ENCODE data around the gene GFY. TPM values are rescaled to one million over a fixed set of nuclear protein-coding genes. Genes with fewer than 3 reads are reported as not detected.
"Not testable (repeated sequence)": the region's sequence is repeated elsewhere in the genome, so short reads cannot be mapped to it uniquely, and the experiment has no call there.

GFY gene
- total RNA-seq, 1 donor from 2014 or later: not detected

GRCh38 chr19:49456326-49456725 lies 31.1 kb downstream of the GFY start:
- H3K9me3 Mint-ChIP-seq: no peaks in the 10 kb centered on the region
- peaks cover 9% of the 10 kb centered on the region for H3K4me1 Mint-ChIP-seq
- H3K4me3 Mint-ChIP-seq: no peak overlapping the region
- no peaks in the 10 kb centered on the region for H3K27me3 Mint-ChIP-seq (ENCODE audit: low read depth)
- H3K36me3 Mint-ChIP-seq: peaks cover 2% of the 10 kb centered on the region
- no peak overlapping the region for H3K27ac Mint-ChIP-seq
- no peak for TF ChIP-seq CTCF (IDR thresholded peaks at IDR 0.05; ENCODE audit: unreplicated experiment)
- DNase-seq (ENCODE audit: low spot score in 2 of 2, unreplicated experiment in 2 of 2): no peak

GRCh38 chr19:49458567-49458903 lies 33.3 kb downstream of the GFY start:
- no peak for DNase-seq (ENCODE audit: low spot score in 2 of 2, unreplicated experiment in 2 of 2)
- Mint-ChIP-seq H3K9me3 (no peaks in the 10 kb centered on the region), H3K4me1 (peaks cover 3% of the 10 kb centered on the region), H3K27me3 (ENCODE audit: low read depth) (no peaks in the 10 kb centered on the region), H3K36me3 (peaks cover 4% of the 10 kb centered on the region), H3K27ac (no peak overlapping the region), H3K4me3 (no peak overlapping the region)
- TF ChIP-seq CTCF (IDR thresholded peaks at IDR 0.05; ENCODE audit: unreplicated experiment): no peak

GRCh38 chr19:49459388-49459787 lies 34.2 kb downstream of the GFY start:
- Mint-ChIP-seq H3K27me3 (ENCODE audit: low read depth) (no peaks in the 10 kb centered on the region), H3K4me1 (no peaks in the 10 kb centered on the region), H3K9me3 (no peaks in the 10 kb centered on the region), H3K36me3 (peaks cover 4% of the 10 kb centered on the region), H3K27ac (no peak overlapping the region), H3K4me3 (no peak overlapping the region)
- DNase-seq (ENCODE audit: low spot score in 2 of 2, unreplicated experiment in 2 of 2): no peak
- no peak for TF ChIP-seq CTCF (IDR thresholded peaks at IDR 0.05; ENCODE audit: unreplicated experiment)

GRCh38 chr19:49461130-49461529 lies 35.9 kb downstream of the GFY start:
- not testable (repeated sequence) for H3K36me3 Mint-ChIP-seq; DNase-seq (ENCODE audit: low spot score in 2 of 2, unreplicated experiment in 2 of 2); H3K4me3 Mint-ChIP-seq; H3K27me3 Mint-ChIP-seq (ENCODE audit: low read depth); H3K27ac Mint-ChIP-seq; H3K9me3 Mint-ChIP-seq; H3K4me1 Mint-ChIP-seq

- Mint-ChIP-seq H3K27me3 (ENCODE audit: low read depth) (no peaks in the 10 kb centered on the region), H3K4me3 (no peak overlapping the region), H3K9me3 (no peaks in the 10 kb centered on the region), H3K4me1 (no peaks in the 10 kb centered on the region), H3K36me3 (peaks cover 4% of the 10 kb centered on the region), H3K27ac (no peak overlapping the region)
- TF ChIP-seq CTCF (IDR thresholded peaks at IDR 0.05; ENCODE audit: unreplicated experiment): no peak
- DNase-seq (ENCODE audit: low spot score in 2 of 2, unreplicated experiment in 2 of 2): no peak
Measured at GRCh38 chr19:49461656-49462055, 36.5 kb downstream of the GFY start.

- H3K27me3 Mint-ChIP-seq (ENCODE audit: low read depth): no peaks in the 10 kb centered on the region
- H3K9me3 Mint-ChIP-seq: no peaks in the 10 kb centered on the region
- TF ChIP-seq CTCF (IDR thresholded peaks at IDR 0.05; ENCODE audit: unreplicated experiment): no peak
- H3K4me1 Mint-ChIP-seq: no peaks in the 10 kb centered on the region
- no peak overlapping the region for H3K4me3 Mint-ChIP-seq
- H3K27ac Mint-ChIP-seq: no peak overlapping the region
- H3K36me3 Mint-ChIP-seq: peaks cover 2% of the 10 kb centered on the region
- no peak for DNase-seq (ENCODE audit: low spot score in 2 of 2, unreplicated experiment in 2 of 2)
Measured at GRCh38 chr19:49462492-49462891, 37.3 kb downstream of the GFY start.

Data from mesothelial cell of epicardium (in vitro differentiated cells).